Psoas muscle (tissue), 8 donors: Measurements from ENCODE around the gene TEDC2. TPM values are rescaled to one million over a fixed set of nuclear protein-coding genes. Genes with fewer than 3 reads are reported as not detected.

Experiments used
- ATAC-seq, 4 donors: fragments of 200-7000 bp; cut with Tn5 transposase; one replicate each; pipeline ENCODE4 v1.9.1; 2020; ENCODE audit warnings: moderate library complexity in 3 of 4, mild to moderate bottlenecking in 2 of 4
- DNase-seq, 2 donors: peaks; one replicate each; pipeline ENCODE4 v3.0.0-alpha.2; 2020
- H3K27ac ChIP-seq: fragments of 200-600 bp; one replicate; pipeline ENCODE4 v1.8.0; 2022
- H3K27me3 ChIP-seq, 3 donors: fragments of 200-600 bp in 1 of 3; one replicate each; pipeline versions ENCODE4 v1.6.1 to v1.8.0; 2013 to 2022; ENCODE audit warnings: low read length in 2 of 3, mild to moderate bottlenecking in 2 of 3, moderate library complexity in 1 of 3; ENCODE audit not compliant: insufficient read depth in 3 of 3
- H3K36me3 ChIP-seq, 2 donors: fragments of 200-600 bp in 1 of 2; one replicate each; pipeline versions ENCODE4 v1.6.1 to v1.8.0; 2013 to 2022; ENCODE audit warnings: low read depth in 1 of 2, mild to moderate bottlenecking in 1 of 2, moderate library complexity in 1 of 2; ENCODE audit not compliant: insufficient read depth in 1 of 2
- H3K4me1 ChIP-seq: fragments of 200-600 bp; one replicate; pipeline ENCODE4 v1.8.0; 2022
- H3K4me3 ChIP-seq: fragments of 200-600 bp; one replicate; pipeline ENCODE4 v1.8.0; 2022; ENCODE audit warnings: mild to moderate bottlenecking
- H3K9me3 ChIP-seq: fragments of 200-600 bp; one replicate; pipeline ENCODE4 v1.8.0; 2022
- CTCF ChIP-seq: fragments of 200-600 bp; IDR thresholded peaks from one replicate; pipeline ENCODE4 v1.8.0; 2022; ENCODE audit warnings: antibody characterized with exemption
- WGBS, 3 donors: extraction: QIAGEN DNeasy Blood & Tissue Kit; methylation state at CpG; one replicate each; pipeline versions ENCODE4 v1.1.6 to v1.1.7; 2013; 5-methylcytosine and 5-hydroxymethylcytosine counted together
- intact Hi-C, 2 donors: fragments of 100-400 bp; cut with DNase I; formaldehyde crosslinking; loops; one replicate each; pipeline versions ENCODE4 v1.11.0 to v1.14.2; 2022
- polyA plus RNA-seq, 3 donors: library from polyadenylated mRNA; stranded (reverse); fragments of 200-250 nt; gene quantifications; one replicate each; pipeline ENCODE4 v1.2.3, GENCODE V29; 2013
- total RNA-seq, 4 donors: library from RNA; stranded (reverse); fragmentation: NEBNext Ultra II Directional in 2 of 4; extraction: Animal tissue kit (Norgen Biotek cat#: 25700) in 2 of 4; gene quantifications; one replicate each; pipeline versions ENCODE4 v1.2.1 to v1.2.4, GENCODE V29; 2021 to 2023
- donor health status: healthy with polysubstance abuse.
- donor health status: DM: no; HTN: no; CAD: no; lungs with moderate emphysema.
- donor health status: Bipolar disorder and iron deficiency.
- donor health status: healthy.
- donor health status: DM: yes; HTN: yes; CAD: no.
- donor health status: DM: no; HTN: no; CAD: no.
- donor health status: DM: no; HTN: no; CAD: no.
- donor health status: DM: yes; HTN: yes; CAD: no.

The TEDC2 gene
- total and polyA plus RNA-seq, 7 donors = 0.25 to 3.0 (median 0.61) TPM

GRCh38 chr16:2462031-2462866, 2.3 kb downstream of the TEDC2 start:
- ATAC-seq (no peak), DNase-seq (no peak)
- intact Hi-C loops = no loop called here
- no peaks in the 10 kb centered on the region for H3K9me3 ChIP-seq
- no peaks in the 10 kb centered on the region for H3K27me3 ChIP-seq
- H3K4me3 ChIP-seq = no peak overlapping the region
- peaks cover 8% of the 10 kb centered on the region for H3K4me1 ChIP-seq
- TF ChIP-seq CTCF = no peak
- H3K27ac ChIP-seq = no peak overlapping the region
- no peaks in the 10 kb centered on the region for H3K36me3 ChIP-seq
- WGBS, 3 donors = 88 to 95% (median 89%) methylated on average over 22 to 23 of the region's 23 CpGs

GRCh38 chr16:2464333-2464732, 4.4 kb downstream of the TEDC2 start:
- Histone ChIP-seq H3K36me3 (no peaks in the 10 kb centered on the region), H3K27me3 (peaks cover 0 to 7% (median 3%) of the 10 kb centered on the region in 3 donors), H3K9me3 (no peaks in the 10 kb centered on the region), H3K4me3 (no peak overlapping the region), H3K27ac (no peak overlapping the region), H3K4me1 (peaks cover 20% of the 10 kb centered on the region)
- ATAC-seq (no peak), DNase-seq (no peak)
- intact Hi-C loops = no loop called here
- 70 to 79% (median 77%) methylated on average over 11 to 12 of the region's 12 CpGs for WGBS, 3 donors
- no peak for TF ChIP-seq CTCF

- Histone ChIP-seq H3K27ac (no peak overlapping the region), H3K9me3 (no peaks in the 10 kb centered on the region), H3K4me3 (no peak overlapping the region), H3K4me1 (peaks cover 20% of the 10 kb centered on the region), H3K27me3 (peaks cover 0 to 22% (median 3%) of the 10 kb centered on the region in 3 donors), H3K36me3 (no peaks in the 10 kb centered on the region)
- no peak for TF ChIP-seq CTCF
- WGBS, 3 donors = 79 to 84% (median 81%) methylated on average over 12 of the region's 12 CpGs
- ATAC-seq = no peak
- DNase-seq = no peak
- intact Hi-C loops = no loop called here
These were observed 5.9 kb downstream of the TEDC2 start for GRCh38 chr16:2465653-2466415.

GRCh38 chr16:2466667-2467527, 7.0 kb downstream of the TEDC2 start:
- H3K4me3 ChIP-seq = peak overlapping the region; percentile 75
- TF ChIP-seq CTCF = no peak
- no peaks in the 10 kb centered on the region for H3K36me3 ChIP-seq
- peaks cover 26% of the 10 kb centered on the region for H3K4me1 ChIP-seq
- WGBS, 3 donors = 72 to 73% (median 73%) methylated on average over 29 of the region's 29 CpGs
- H3K27ac ChIP-seq = no peak overlapping the region
- peaks cover 0 to 33% (median 3%) of the 10 kb centered on the region in 3 donors for H3K27me3 ChIP-seq
- ATAC-seq (no peak), DNase-seq (no peak)
- intact Hi-C loops = no loop called here
- H3K9me3 ChIP-seq = no peaks in the 10 kb centered on the region
